OCI-LY1 (cell line): ENCODE results near the gene PGLYRP1.

Experiments
- CTCF ChIP-seq: fragments of 200-600 bp; sonication (generic), shearing (Covaris generic); IDR thresholded peaks from 2 replicates; pipeline ENCODE4 v1.5.1; 2017; ENCODE audit warnings: mild to moderate bottlenecking, antibody characterized with exemption, low read length, moderate library complexity, mixed read lengths
- EZH2 ChIP-seq: fragments of 200-600 bp; sonication (generic), shearing (Covaris generic); IDR thresholded peaks from 2 replicates; pipeline ENCODE4 v1.8.0; 2017; ENCODE audit warnings: borderline replicate concordance, mixed run types, mild to moderate bottlenecking, antibody characterized with exemption, low read length, moderate library complexity, mixed read lengths

- TF ChIP-seq CTCF (no peak), EZH2 (no peak)
Measured at GRCh38 chr19:46033401-46033800, 10.5 kb upstream of the PGLYRP1 start.
